H1 (cell line): Measurements from ENCODE around the gene ZBP1.

Experiments used
- BCL11A ChIP-seq, 2 experiments: IDR thresholded peaks; one replicate each; pipeline ENCODE4 v1.6.1; 2011; ENCODE audit warnings: low read depth in 2 of 2, low read length in 2 of 2, mild to moderate bottlenecking in 2 of 2
- EZH2 ChIP-seq: fragments of 200-600 bp; sonication (generic); IDR thresholded peaks from 2 replicates; pipeline ENCODE4 v1.7.1; 2012; ENCODE audit warnings: low read depth, mild to moderate bottlenecking, moderate library complexity, low read length, inconsistent platforms; ENCODE audit not compliant: severe bottlenecking
- TAF1 ChIP-seq: IDR thresholded peaks from 2 replicates; pipeline ENCODE4 v1.6.1; 2011; ENCODE audit warnings: mild to moderate bottlenecking, low read depth, low read length
- YY1 ChIP-seq: IDR thresholded peaks from 2 replicates; pipeline ENCODE4 v1.6.1; 2011; ENCODE audit warnings: low read depth, mild to moderate bottlenecking, low read length
- ZNF274 ChIP-seq: IDR thresholded peaks from 2 replicates; pipeline ENCODE4 v1.7.0; 2012; ENCODE audit warnings: low read length, borderline replicate concordance; ENCODE audit errors: extremely low read depth
- TF ChIP-seq, protein P1 (sequence below), 3 experiments: IDR thresholded peaks; 1 replicate in 2 of 3; 2 replicates in 1 of 3; pipeline versions ENCODE4 v1.5.1 to v1.6.1; 2011; ENCODE audit warnings: low read length in 3 of 3, mild to moderate bottlenecking in 3 of 3, inconsistent platforms in 2 of 3, low read depth in 1 of 3, moderate library complexity in 1 of 3; ENCODE audit not compliant: insufficient read depth in 1 of 3; ENCODE audit errors: control extremely low read depth in 1 of 3

DNA sequence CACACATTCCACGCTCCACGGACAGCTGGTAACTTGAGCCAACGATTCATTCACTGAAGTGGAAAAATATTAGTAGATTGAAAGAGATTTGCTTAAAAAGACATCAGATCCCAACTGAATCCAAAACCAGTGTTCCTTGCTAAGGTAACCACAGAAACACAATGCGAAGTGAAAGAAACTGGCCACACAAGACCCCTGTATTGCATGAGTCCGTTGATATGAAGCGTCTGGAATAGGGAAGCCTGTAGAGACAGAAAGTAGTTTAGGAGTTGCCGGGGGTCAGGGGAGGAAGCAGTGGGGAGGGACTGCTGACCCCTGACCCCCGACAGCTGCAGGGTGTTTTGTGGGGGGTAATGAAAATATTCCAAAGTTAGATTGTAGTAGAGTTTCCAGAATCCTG, 49.3 kb downstream of the ZBP1 start:
- TF ChIP-seq, protein P1, sequence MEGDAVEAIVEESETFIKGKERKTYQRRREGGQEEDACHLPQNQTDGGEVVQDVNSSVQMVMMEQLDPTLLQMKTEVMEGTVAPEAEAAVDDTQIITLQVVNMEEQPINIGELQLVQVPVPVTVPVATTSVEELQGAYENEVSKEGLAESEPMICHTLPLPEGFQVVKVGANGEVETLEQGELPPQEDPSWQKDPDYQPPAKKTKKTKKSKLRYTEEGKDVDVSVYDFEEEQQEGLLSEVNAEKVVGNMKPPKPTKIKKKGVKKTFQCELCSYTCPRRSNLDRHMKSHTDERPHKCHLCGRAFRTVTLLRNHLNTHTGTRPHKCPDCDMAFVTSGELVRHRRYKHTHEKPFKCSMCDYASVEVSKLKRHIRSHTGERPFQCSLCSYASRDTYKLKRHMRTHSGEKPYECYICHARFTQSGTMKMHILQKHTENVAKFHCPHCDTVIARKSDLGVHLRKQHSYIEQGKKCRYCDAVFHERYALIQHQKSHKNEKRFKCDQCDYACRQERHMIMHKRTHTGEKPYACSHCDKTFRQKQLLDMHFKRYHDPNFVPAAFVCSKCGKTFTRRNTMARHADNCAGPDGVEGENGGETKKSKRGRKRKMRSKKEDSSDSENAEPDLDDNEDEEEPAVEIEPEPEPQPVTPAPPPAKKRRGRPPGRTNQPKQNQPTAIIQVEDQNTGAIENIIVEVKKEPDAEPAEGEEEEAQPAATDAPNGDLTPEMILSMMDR (IDR thresholded peaks at IDR 0.05; ENCODE audit: control extremely low read depth in 1 of 3, insufficient read depth in 1 of 3, low read depth in 1 of 3, low read length in 3 of 3), result no peak
- TF ChIP-seq ZNF274 (no peak), TAF1 (no peak), BCL11A (IDR thresholded peaks at IDR 0.05; ENCODE audit: low read depth in 2 of 2, low read length in 2 of 2) (no peak), EZH2 (no peak), YY1 (no peak)
